Measurements from ENCODE around the gene JARID2. TPM values are rescaled to one million over a fixed set of nuclear protein-coding genes. Genes with fewer than 3 reads are reported as not detected.

Gene JARID2
- total and polyA plus RNA-seq, 9 of the 15 experiments (the other 6 are each of a cell fraction or from before 2014, with no cell fraction given) = 5.0 to 29.0 (median 15.6) TPM

DNA sequence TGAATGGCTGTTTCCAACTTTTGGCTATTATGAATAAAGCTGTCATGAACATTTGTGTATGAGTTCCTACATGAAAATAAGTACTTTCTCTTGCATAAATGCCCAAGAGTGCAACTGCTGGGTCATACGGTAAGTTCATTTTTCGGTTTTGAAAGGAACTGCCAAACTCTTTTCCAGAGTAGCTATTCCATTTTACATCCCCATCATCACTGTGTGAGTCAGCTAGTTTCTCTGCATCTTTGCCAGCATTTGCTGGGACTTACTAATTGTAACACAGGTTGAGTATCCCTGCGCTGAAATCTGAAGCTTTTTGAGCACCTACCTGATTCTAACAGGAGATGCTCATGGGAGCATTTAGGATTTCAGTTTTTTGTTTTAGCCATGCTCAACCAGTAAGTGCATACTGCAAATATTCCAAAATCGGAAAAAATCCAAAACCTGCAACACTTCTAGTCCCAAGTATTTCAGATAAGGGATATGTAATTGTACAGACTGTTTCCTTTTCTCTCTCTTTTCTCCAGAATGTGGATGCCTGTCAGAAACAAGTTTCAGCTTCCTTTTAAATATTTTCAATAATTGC lies 298.5 kb downstream of the JARID2 start:
- no peaks in the 10 kb centered on the region for H3K4me1 ChIP-seq (replicated peaks in 1 of 2; ENCODE audit: control insufficient read depth in 2 of 2, insufficient read depth in 2 of 2, low read length in 2 of 2)
- H3K9me1 ChIP-seq (ENCODE audit: control insufficient read depth, insufficient read depth, low read length) = no peaks in the 10 kb centered on the region
- ATAC-seq = no peak
- H3K4me2 ChIP-seq (ENCODE audit: insufficient read depth, low read length) = no peak overlapping the region
- TF ChIP-seq, protein P1, sequence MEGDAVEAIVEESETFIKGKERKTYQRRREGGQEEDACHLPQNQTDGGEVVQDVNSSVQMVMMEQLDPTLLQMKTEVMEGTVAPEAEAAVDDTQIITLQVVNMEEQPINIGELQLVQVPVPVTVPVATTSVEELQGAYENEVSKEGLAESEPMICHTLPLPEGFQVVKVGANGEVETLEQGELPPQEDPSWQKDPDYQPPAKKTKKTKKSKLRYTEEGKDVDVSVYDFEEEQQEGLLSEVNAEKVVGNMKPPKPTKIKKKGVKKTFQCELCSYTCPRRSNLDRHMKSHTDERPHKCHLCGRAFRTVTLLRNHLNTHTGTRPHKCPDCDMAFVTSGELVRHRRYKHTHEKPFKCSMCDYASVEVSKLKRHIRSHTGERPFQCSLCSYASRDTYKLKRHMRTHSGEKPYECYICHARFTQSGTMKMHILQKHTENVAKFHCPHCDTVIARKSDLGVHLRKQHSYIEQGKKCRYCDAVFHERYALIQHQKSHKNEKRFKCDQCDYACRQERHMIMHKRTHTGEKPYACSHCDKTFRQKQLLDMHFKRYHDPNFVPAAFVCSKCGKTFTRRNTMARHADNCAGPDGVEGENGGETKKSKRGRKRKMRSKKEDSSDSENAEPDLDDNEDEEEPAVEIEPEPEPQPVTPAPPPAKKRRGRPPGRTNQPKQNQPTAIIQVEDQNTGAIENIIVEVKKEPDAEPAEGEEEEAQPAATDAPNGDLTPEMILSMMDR (IDR thresholded peaks at IDR 0.05 in 2 of 3, conservative IDR thresholded peaks at IDR 0.05 in 1 of 3; ENCODE audit: insufficient read depth in 2 of 3, low read depth in 1 of 3, low read length in 3 of 3) = no peak
- intact Hi-C loops (cut with micrococcal nuclease) (no loop called here), in situ Hi-C loops (cut with MboI) (no loop called here)
- H3K36me3 ChIP-seq (ENCODE audit: control insufficient read depth, insufficient read depth, low read length) = no peaks in the 10 kb centered on the region
- H3K27ac ChIP-seq (ENCODE audit: extremely low read depth, low read depth, low read length) = no peak overlapping the region
- no peaks in the 10 kb centered on the region for H3K27me3 ChIP-seq (ENCODE audit: control insufficient read depth in 2 of 2, insufficient read depth in 2 of 2, low read length in 2 of 2)
- no TSS peak for BruUV-seq (replicated peaks)
- WGBS (ENCODE audit: insufficient coverage, low coverage, missing lambda C conversion rate) = 88% methylated on average over 4 of the region's 4 CpGs
- no peak for FAIRE-seq
- DNase-seq (ENCODE audit: extremely low read depth in 1 of 4, low spot score in 3 of 4) = no peak
- no peaks in the 10 kb centered on the region for H4K20me1 ChIP-seq (replicated peaks; ENCODE audit: control insufficient read depth, insufficient read depth, low read length)
- H3K9ac ChIP-seq (ENCODE audit: insufficient read depth in 1 of 2, low read depth in 2 of 2, low read length in 2 of 2) = no peak overlapping the region
- CTCF ChIA-PET (ENCODE audit: low intra/inter-chr PET ratio) = no interaction called here
- H3K79me2 ChIP-seq (ENCODE audit: control insufficient read depth, insufficient read depth, low read length) = no peaks in the 10 kb centered on the region
- no peak overlapping the region for H3K4me3 ChIP-seq
- no peak overlapping the region for H2AFZ ChIP-seq (ENCODE audit: low read depth, low read length)
- no peaks in the 10 kb centered on the region for H3K9me3 ChIP-seq (replicated peaks; ENCODE audit: control insufficient read depth, insufficient read depth, low read depth, low read length)
- POLR2A ChIA-PET = interaction anchor here (0.6 to 3.2 kb wide), 3 partner anchors 10 to 586 kb away, joined by 3 to 12 read pairs (median 4); no protein-coding TSS in a partner anchor

GRCh38 chr6:15546591-15546990 lies 300.7 kb downstream of the JARID2 start:
- H3K4me1 ChIP-seq (replicated peaks in 1 of 2; ENCODE audit: control insufficient read depth in 2 of 2, insufficient read depth in 2 of 2, low read length in 2 of 2) = peaks cover 4 to 6% of the 10 kb centered on the region in 2 experiments
- no peak overlapping the region for H3K9ac ChIP-seq (ENCODE audit: insufficient read depth in 1 of 2, low read depth in 2 of 2, low read length in 2 of 2)
- BruUV-seq (replicated peaks) = no TSS peak
- intact Hi-C loops (cut with micrococcal nuclease) = no loop called here
- H3K4me3 ChIP-seq = no peak overlapping the region
- H3K9me1 ChIP-seq (ENCODE audit: control insufficient read depth, insufficient read depth, low read length) = no peaks in the 10 kb centered on the region
- H3K27ac ChIP-seq (ENCODE audit: extremely low read depth, low read depth, low read length) = no peak overlapping the region
- DNase-seq (ENCODE audit: extremely low read depth in 1 of 4, low spot score in 3 of 4) (no peak), FAIRE-seq (no peak), ATAC-seq (no peak)
- no peak overlapping the region for H2AFZ ChIP-seq (ENCODE audit: low read depth, low read length)
- WGBS (ENCODE audit: insufficient coverage, low coverage, missing lambda C conversion rate) = 83% methylated on average over 5 of the region's 5 CpGs
- no peak overlapping the region for H3K4me2 ChIP-seq (ENCODE audit: insufficient read depth, low read length)
- TF ChIP-seq RFX1 (IDR thresholded peaks at IDR 0.05) (no peak), ZNF668 (CRISPR knock-in tag; IDR thresholded peaks at IDR 0.05) (no peak), ZNF785 (CRISPR knock-in tag; IDR thresholded peaks at IDR 0.05) (no peak)
- CTCF ChIA-PET (ENCODE audit: low intra/inter-chr PET ratio) = no interaction called here
- POLR2A ChIA-PET = no interaction called here
- H3K9me3 ChIP-seq (replicated peaks; ENCODE audit: control insufficient read depth, insufficient read depth, low read depth, low read length) = no peaks in the 10 kb centered on the region
- H3K27me3 ChIP-seq (ENCODE audit: control insufficient read depth in 2 of 2, insufficient read depth in 2 of 2, low read length in 2 of 2) = no peaks in the 10 kb centered on the region
- H3K79me2 ChIP-seq (ENCODE audit: control insufficient read depth, insufficient read depth, low read length) = no peaks in the 10 kb centered on the region
- in situ Hi-C loops (cut with MboI) = no loop called here
- H3K36me3 ChIP-seq (ENCODE audit: control insufficient read depth, insufficient read depth, low read length) = 0 out of 3 replicates have a peak, but pooled peaks cover under 1% of the 10 kb centered on the region
- H4K20me1 ChIP-seq (replicated peaks; ENCODE audit: control insufficient read depth, insufficient read depth, low read length) = no peaks in the 10 kb centered on the region

All from K562 (cell line).